ENCODE results near the gene CBLL1. TPM values are rescaled to one million over a fixed set of nuclear protein-coding genes. Genes with fewer than 3 reads are reported as not detected.

Gene CBLL1
- total RNA-seq, 1 experiment from 2014 or later: 35.0 TPM

GRCh38 chr7:107768263-107768662, 24.3 kb downstream of the CBLL1 start:
- ChIA-PET CTCF (no interaction called here), RAD21 (ENCODE audit: low non-redundant PET in 1 of 2, low total read pairs in 2 of 2, uncharacterized antibody in 2 of 2, unreplicated experiment in 2 of 2) (no interaction called here), POLR2A (no interaction called here)
- Histone ChIP-seq H3K9me3 (ENCODE audit: control insufficient read depth in 1 of 2, insufficient read depth in 1 of 2, low read depth in 1 of 2, low read length in 2 of 2) (no peaks in the 10 kb centered on the region), H3K9ac (ENCODE audit: low read length) (no peak overlapping the region), H3K4me3 (replicated peaks in 1 of 2; ENCODE audit: low read depth in 1 of 2, low read length in 2 of 2) (no peak overlapping the region), H3K79me2 (ENCODE audit: insufficient read depth, low read length) (no peaks in the 10 kb centered on the region), H3K4me1 (ENCODE audit: control insufficient read depth in 1 of 2, insufficient read depth in 2 of 2, low read length in 2 of 2) (no peaks in the 10 kb centered on the region), H3K36me3 (ENCODE audit: control insufficient read depth in 1 of 2, insufficient read depth in 2 of 2, low read length in 2 of 2) (no peaks in the 10 kb centered on the region), H4K20me1 (ENCODE audit: insufficient read depth) (no peaks in the 10 kb centered on the region), H2AFZ (ENCODE audit: low read depth, low read length, poor library complexity, severe bottlenecking) (no peak overlapping the region), H3K4me2 (ENCODE audit: low read length) (no peak overlapping the region), H3K9me2 (ENCODE audit: insufficient read depth) (no peaks in the 10 kb centered on the region), H3K27ac (ENCODE audit: low read depth, low read length) (no peak overlapping the region), H3K27me3 (ENCODE audit: insufficient read depth, low read length) (no peaks in the 10 kb centered on the region)
- BruUV-seq (replicated peaks): no TSS peak
- TF ChIP-seq SRF (IDR thresholded peaks at IDR 0.05; ENCODE audit: low read depth) (no peak), EZH2phosphoT487 (IDR thresholded peaks at IDR 0.05; ENCODE audit: borderline replicate concordance) (no peak), SIN3A (IDR thresholded peaks at IDR 0.05; ENCODE audit: low read depth) (no peak), EZH2 (IDR thresholded peaks at IDR 0.05) (no peak), RAD21 (IDR thresholded peaks at IDR 0.05; ENCODE audit: low read depth) (no peak), TCF7L2 (IDR thresholded peaks at IDR 0.05; ENCODE audit: borderline replicate concordance, extremely low read depth, insufficient read depth, insufficient read length) (no peak), ATF3 (IDR thresholded peaks at IDR 0.05) (no peak)
- no peak for DNase-seq (ENCODE audit: low read depth, low spot score)
- ATAC-seq: no peak
- intact Hi-C loops (cut with micrococcal nuclease): no loop called here

GRCh38 chr7:107773027-107773426, 29.1 kb downstream of the CBLL1 start:
- no peaks in the 10 kb centered on the region for H3K79me2 ChIP-seq (ENCODE audit: insufficient read depth, low read length)
- no peak overlapping the region for H3K4me2 ChIP-seq (ENCODE audit: low read length)
- H3K9me2 ChIP-seq (ENCODE audit: insufficient read depth): no peaks in the 10 kb centered on the region
- CTCF ChIA-PET: no interaction called here
- no peak overlapping the region for H3K9ac ChIP-seq (ENCODE audit: low read length)
- no TSS peak for BruUV-seq (replicated peaks)
- H3K27me3 ChIP-seq (ENCODE audit: insufficient read depth, low read length): no peaks in the 10 kb centered on the region
- RAD21 ChIA-PET (ENCODE audit: low non-redundant PET in 1 of 2, low total read pairs in 2 of 2, uncharacterized antibody in 2 of 2, unreplicated experiment in 2 of 2): no interaction called here
- H3K27ac ChIP-seq (ENCODE audit: low read depth, low read length): no peak overlapping the region
- H3K4me3 ChIP-seq (replicated peaks in 1 of 2; ENCODE audit: low read depth in 1 of 2, low read length in 2 of 2): no peak overlapping the region
- no peaks in the 10 kb centered on the region for H3K4me1 ChIP-seq (ENCODE audit: control insufficient read depth in 1 of 2, insufficient read depth in 2 of 2, low read length in 2 of 2)
- ATAC-seq: no peak
- no peak overlapping the region for H2AFZ ChIP-seq (ENCODE audit: low read depth, low read length, poor library complexity, severe bottlenecking)
- H4K20me1 ChIP-seq (ENCODE audit: insufficient read depth): no peaks in the 10 kb centered on the region
- H3K36me3 ChIP-seq (ENCODE audit: control insufficient read depth in 1 of 2, insufficient read depth in 2 of 2, low read length in 2 of 2): no peaks in the 10 kb centered on the region
- TF ChIP-seq SRF (IDR thresholded peaks at IDR 0.05; ENCODE audit: low read depth): no peak
- no peak for TF ChIP-seq EZH2phosphoT487 (IDR thresholded peaks at IDR 0.05; ENCODE audit: borderline replicate concordance)
- TF ChIP-seq SP1 (IDR thresholded peaks at IDR 0.05; ENCODE audit: low read depth): no peak
- no peak for TF ChIP-seq ELF1 (IDR thresholded peaks at IDR 0.05; ENCODE audit: borderline replicate concordance, low read depth)
- no peak for TF ChIP-seq ZFX (IDR thresholded peaks at IDR 0.05)
- no peak for TF ChIP-seq JUND (IDR thresholded peaks at IDR 0.05)
- POLR2A ChIA-PET: no interaction called here
- H3K9me3 ChIP-seq (ENCODE audit: control insufficient read depth in 1 of 2, insufficient read depth in 1 of 2, low read depth in 1 of 2, low read length in 2 of 2): no peaks in the 10 kb centered on the region
- no peak for DNase-seq (ENCODE audit: low read depth, low spot score)
- intact Hi-C loops (cut with micrococcal nuclease): no loop called here
